Uterus (tissue), 2 donors: ENCODE measurements around the gene CAVIN3.

Experiments
- CTCF ChIP-seq, 4 experiments: fragments of 200-600 bp in 2 of 4; fragments of 450-650 bp in 2 of 4; sonication (generic) in 2 of 4; IDR thresholded peaks; one replicate each; pipeline ENCODE4 v1.5.1; 2016 to 2019; ENCODE audit warnings: antibody characterized with exemption in 4 of 4, mild to moderate bottlenecking in 2 of 4, moderate library complexity in 1 of 4
- POLR2A ChIP-seq, 2 donors: fragments of 450-650 bp; IDR thresholded peaks; one replicate each; pipeline ENCODE4 v1.6.1; 2016; ENCODE audit warnings: antibody characterized with exemption in 2 of 2, mild to moderate bottlenecking in 1 of 2, moderate library complexity in 1 of 2

GRCh38 chr11:6318204-6318603 lies 2.1 kb downstream of the CAVIN3 start:
- TF ChIP-seq CTCF (IDR thresholded peaks at IDR 0.05), result no peak
- TF ChIP-seq POLR2A (IDR thresholded peaks at IDR 0.05), result no peak
